ENCODE results near the gene KRT76. TPM values are rescaled to one million over a fixed set of nuclear protein-coding genes. Genes with fewer than 3 reads are reported as not detected.

Gene KRT76
- total and polyA plus RNA-seq, 10 of the 15 experiments (the other 5 are each of a cell fraction or from before 2014, with no cell fraction given) = not detected

DNA sequence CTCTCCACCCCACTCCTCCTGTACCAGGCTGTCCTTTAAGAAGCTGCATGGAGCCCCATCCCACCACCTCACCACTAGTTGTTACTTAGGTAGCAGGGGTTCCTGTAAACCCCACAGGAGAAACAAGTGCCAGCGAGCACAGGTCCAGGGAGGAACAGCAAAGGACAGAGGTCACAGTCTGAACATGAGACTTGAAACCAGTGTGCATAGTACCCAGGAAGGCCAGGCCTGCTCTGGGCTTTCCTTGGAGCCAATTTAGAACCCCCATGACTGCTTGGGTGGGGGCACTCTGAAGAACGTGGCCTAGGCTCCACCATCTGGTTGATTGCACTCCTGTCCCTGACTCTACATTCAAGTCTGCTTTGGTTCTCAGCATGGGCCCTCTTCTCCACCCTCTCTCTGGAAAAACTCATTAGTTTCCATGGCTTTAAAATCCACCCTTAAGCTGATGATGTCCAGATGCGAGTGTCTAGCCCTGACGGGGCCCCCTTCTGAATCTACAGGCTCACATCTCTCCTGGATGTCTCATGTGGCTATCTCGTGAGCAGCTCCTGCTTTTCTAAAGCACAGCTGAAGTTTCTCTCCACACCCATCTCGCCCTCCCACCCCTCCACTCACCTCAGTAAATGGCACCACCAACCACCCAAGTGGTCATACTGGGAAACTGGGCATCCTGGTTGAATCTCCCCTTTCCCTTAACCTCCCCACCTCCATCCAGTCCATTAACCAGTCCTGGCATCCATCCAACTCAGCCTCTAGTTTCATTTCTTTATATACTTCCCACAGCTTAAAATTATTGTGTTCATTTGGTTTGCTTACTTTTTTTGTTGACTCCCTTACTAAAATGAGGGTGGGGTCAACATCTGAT lies 10.4 kb upstream of the KRT76 start:
- no peak for ATAC-seq
- no peaks in the 10 kb centered on the region for H4K20me1 ChIP-seq (ENCODE audit: control insufficient read depth, insufficient read depth)
- no peak overlapping the region for H3K27ac ChIP-seq (ENCODE audit: control insufficient read depth, insufficient read depth)
- no peak overlapping the region for H2AFZ ChIP-seq (ENCODE audit: control insufficient read depth, low read depth, low read length)
- no peaks in the 10 kb centered on the region for H3K36me3 ChIP-seq (ENCODE audit: control insufficient read depth in 2 of 2, insufficient read depth in 2 of 2, low read length in 1 of 2)
- RAD21 ChIA-PET (ENCODE audit: unreplicated experiment) = interaction anchor here (0.9 kb wide), 1 partner anchor 92 kb away, joined by 3 read pairs; no protein-coding TSS in a partner anchor
- no peak overlapping the region for H3K4me3 ChIP-seq
- in situ Hi-C loops (cut with MboI) (no loop called here), intact Hi-C loops (cut with micrococcal nuclease; ENCODE audit: unreplicated experiment) (no loop called here)
- H3K4me2 ChIP-seq (ENCODE audit: control insufficient read depth, insufficient read depth) = no peak overlapping the region
- DNase-seq (ENCODE audit: low read depth, low spot score) = no peak
- SMC1A ChIA-PET (ENCODE audit: uncharacterized antibody, unreplicated experiment) = no interaction called here
- H3K9me3 ChIP-seq (replicated peaks; ENCODE audit: control insufficient read depth, insufficient read depth, low read length) = no peaks in the 10 kb centered on the region
- H3K27me3 ChIP-seq (replicated peaks in 1 of 2; ENCODE audit: control insufficient read depth in 2 of 2, insufficient read depth in 2 of 2, low read length in 1 of 2) = peaks cover 0 to 9% of the 10 kb centered on the region in 2 experiments; a peak in 3 of 4 replicates
- CTCF ChIA-PET = no interaction called here
- H3K4me1 ChIP-seq (ENCODE audit: control insufficient read depth, insufficient read depth, low read length) = no peaks in the 10 kb centered on the region
- WGBS (ENCODE audit: insufficient coverage, insufficient replicate concordance, low lambda C conversion rate, missing lambda C conversion rate) = 0% methylated on average over 6 of the region's 6 CpGs
- no peak for FAIRE-seq
- POLR2A ChIA-PET = no interaction called here
- no peaks in the 10 kb centered on the region for H3K79me2 ChIP-seq (ENCODE audit: control insufficient read depth, insufficient read depth, low read length)
- H3K9ac ChIP-seq (ENCODE audit: control insufficient read depth, insufficient read depth, low read length) = no peak overlapping the region
- no TSS peak for BruUV-seq (replicated peaks)
- TF ChIP-seq HDAC2 (IDR thresholded peaks at IDR 0.05) (no peak), IKZF1 (conservative IDR thresholded peaks at IDR 0.05) (no peak), CREB1 (IDR thresholded peaks at IDR 0.05; ENCODE audit: low read depth) (no peak), IKZF2 (IDR thresholded peaks at IDR 0.05) (no peak), NFXL1 (IDR thresholded peaks at IDR 0.05; ENCODE audit: borderline replicate concordance) (no peak), BACH1 (IDR thresholded peaks at IDR 0.05; ENCODE audit: borderline replicate concordance) (no peak), TCF7 (IDR thresholded peaks at IDR 0.05; ENCODE audit: borderline replicate concordance) (no peak), ZBED1 (IDR thresholded peaks at IDR 0.05; ENCODE audit: borderline replicate concordance) (no peak), ATF7 (IDR thresholded peaks at IDR 0.05; ENCODE audit: low read depth) (no peak), BCL11A (IDR thresholded peaks at IDR 0.05; ENCODE audit: low read depth, low read length) (no peak), ETV6 (conservative IDR thresholded peaks at IDR 0.05 in 1 of 2, IDR thresholded peaks at IDR 0.05 in 1 of 2; ENCODE audit: borderline replicate concordance in 1 of 2, low read depth in 1 of 2) (no peak), BRCA1 (IDR thresholded peaks at IDR 0.05; ENCODE audit: low read depth, low read length) (no peak), PAX5 (IDR thresholded peaks at IDR 0.05; ENCODE audit: borderline replicate concordance, low read depth, low read length) (no peak)
- TF ChIP-seq, protein P1, sequence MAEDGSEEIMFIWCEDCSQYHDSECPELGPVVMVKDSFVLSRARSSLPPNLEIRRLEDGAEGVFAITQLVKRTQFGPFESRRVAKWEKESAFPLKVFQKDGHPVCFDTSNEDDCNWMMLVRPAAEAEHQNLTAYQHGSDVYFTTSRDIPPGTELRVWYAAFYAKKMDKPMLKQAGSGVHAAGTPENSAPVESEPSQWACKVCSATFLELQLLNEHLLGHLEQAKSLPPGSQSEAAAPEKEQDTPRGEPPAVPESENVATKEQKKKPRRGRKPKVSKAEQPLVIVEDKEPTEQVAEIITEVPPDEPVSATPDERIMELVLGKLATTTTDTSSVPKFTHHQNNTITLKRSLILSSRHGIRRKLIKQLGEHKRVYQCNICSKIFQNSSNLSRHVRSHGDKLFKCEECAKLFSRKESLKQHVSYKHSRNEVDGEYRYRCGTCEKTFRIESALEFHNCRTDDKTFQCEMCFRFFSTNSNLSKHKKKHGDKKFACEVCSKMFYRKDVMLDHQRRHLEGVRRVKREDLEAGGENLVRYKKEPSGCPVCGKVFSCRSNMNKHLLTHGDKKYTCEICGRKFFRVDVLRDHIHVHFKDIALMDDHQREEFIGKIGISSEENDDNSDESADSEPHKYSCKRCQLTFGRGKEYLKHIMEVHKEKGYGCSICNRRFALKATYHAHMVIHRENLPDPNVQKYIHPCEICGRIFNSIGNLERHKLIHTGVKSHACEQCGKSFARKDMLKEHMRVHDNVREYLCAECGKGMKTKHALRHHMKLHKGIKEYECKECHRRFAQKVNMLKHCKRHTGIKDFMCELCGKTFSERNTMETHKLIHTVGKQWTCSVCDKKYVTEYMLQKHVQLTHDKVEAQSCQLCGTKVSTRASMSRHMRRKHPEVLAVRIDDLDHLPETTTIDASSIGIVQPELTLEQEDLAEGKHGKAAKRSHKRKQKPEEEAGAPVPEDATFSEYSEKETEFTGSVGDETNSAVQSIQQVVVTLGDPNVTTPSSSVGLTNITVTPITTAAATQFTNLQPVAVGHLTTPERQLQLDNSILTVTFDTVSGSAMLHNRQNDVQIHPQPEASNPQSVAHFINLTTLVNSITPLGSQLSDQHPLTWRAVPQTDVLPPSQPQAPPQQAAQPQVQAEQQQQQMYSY (CRISPR knock-in tag; IDR thresholded peaks at IDR 0.05) = no peak
- TF ChIP-seq, protein P2, sequence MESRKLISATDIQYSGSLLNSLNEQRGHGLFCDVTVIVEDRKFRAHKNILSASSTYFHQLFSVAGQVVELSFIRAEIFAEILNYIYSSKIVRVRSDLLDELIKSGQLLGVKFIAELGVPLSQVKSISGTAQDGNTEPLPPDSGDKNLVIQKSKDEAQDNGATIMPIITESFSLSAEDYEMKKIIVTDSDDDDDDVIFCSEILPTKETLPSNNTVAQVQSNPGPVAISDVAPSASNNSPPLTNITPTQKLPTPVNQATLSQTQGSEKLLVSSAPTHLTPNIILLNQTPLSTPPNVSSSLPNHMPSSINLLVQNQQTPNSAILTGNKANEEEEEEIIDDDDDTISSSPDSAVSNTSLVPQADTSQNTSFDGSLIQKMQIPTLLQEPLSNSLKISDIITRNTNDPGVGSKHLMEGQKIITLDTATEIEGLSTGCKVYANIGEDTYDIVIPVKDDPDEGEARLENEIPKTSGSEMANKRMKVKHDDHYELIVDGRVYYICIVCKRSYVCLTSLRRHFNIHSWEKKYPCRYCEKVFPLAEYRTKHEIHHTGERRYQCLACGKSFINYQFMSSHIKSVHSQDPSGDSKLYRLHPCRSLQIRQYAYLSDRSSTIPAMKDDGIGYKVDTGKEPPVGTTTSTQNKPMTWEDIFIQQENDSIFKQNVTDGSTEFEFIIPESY (IDR thresholded peaks at IDR 0.05) = no peak
- TF ChIP-seq, protein P3, sequence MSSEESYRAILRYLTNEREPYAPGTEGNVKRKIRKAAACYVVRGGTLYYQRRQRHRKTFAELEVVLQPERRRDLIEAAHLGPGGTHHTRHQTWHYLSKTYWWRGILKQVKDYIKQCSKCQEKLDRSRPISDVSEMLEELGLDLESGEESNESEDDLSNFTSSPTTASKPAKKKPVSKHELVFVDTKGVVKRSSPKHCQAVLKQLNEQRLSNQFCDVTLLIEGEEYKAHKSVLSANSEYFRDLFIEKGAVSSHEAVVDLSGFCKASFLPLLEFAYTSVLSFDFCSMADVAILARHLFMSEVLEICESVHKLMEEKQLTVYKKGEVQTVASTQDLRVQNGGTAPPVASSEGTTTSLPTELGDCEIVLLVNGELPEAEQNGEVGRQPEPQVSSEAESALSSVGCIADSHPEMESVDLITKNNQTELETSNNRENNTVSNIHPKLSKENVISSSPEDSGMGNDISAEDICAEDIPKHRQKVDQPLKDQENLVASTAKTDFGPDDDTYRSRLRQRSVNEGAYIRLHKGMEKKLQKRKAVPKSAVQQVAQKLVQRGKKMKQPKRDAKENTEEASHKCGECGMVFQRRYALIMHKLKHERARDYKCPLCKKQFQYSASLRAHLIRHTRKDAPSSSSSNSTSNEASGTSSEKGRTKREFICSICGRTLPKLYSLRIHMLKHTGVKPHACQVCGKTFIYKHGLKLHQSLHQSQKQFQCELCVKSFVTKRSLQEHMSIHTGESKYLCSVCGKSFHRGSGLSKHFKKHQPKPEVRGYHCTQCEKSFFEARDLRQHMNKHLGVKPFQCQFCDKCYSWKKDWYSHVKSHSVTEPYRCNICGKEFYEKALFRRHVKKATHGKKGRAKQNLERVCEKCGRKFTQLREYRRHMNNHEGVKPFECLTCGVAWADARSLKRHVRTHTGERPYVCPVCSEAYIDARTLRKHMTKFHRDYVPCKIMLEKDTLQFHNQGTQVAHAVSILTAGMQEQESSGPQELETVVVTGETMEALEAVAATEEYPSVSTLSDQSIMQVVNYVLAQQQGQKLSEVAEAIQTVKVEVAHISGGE (CRISPR knock-in tag; IDR thresholded peaks at IDR 0.05) = no peak

All from GM12878 (cell line).